ENCODE measurements around the gene TNP1.

The TNP1 gene

GRCh38 chr2:216859944-216860343 is at the start of gene TNP1:
TNP1 (minus strand) TSS chr2:216860064; CDS start chr2:216860034, 30 bp downstream.
- Histone ChIP-seq H3K36me3 (ENCODE audit: insufficient read depth) (no peaks in the 10 kb centered on the region), H4K20me1 (ENCODE audit: insufficient read depth) (no peaks in the 10 kb centered on the region), H3K4me1 (ENCODE audit: low read depth, poor library complexity, severe bottlenecking) (no peaks in the 10 kb centered on the region), H3K4me2 (no peak within 1 kb of the TSS), H3K79me2 (ENCODE audit: insufficient read depth, low read depth) (no peaks in the 10 kb centered on the region), H3K27me3 (ENCODE audit: insufficient read depth, low read depth) (no peaks in the 10 kb centered on the region), H3K4me3 (IDR thresholded peaks at IDR 0.05; ENCODE audit: insufficient read depth, low read depth, low read length) (no peak within 1 kb of the TSS), H2AFZ (ENCODE audit: low read depth) (no peak within 1 kb of the TSS), H3K27ac (no peak within 1 kb of the TSS), H3K9ac (no peak within 1 kb of the TSS)
- TF ChIP-seq, protein P1, sequence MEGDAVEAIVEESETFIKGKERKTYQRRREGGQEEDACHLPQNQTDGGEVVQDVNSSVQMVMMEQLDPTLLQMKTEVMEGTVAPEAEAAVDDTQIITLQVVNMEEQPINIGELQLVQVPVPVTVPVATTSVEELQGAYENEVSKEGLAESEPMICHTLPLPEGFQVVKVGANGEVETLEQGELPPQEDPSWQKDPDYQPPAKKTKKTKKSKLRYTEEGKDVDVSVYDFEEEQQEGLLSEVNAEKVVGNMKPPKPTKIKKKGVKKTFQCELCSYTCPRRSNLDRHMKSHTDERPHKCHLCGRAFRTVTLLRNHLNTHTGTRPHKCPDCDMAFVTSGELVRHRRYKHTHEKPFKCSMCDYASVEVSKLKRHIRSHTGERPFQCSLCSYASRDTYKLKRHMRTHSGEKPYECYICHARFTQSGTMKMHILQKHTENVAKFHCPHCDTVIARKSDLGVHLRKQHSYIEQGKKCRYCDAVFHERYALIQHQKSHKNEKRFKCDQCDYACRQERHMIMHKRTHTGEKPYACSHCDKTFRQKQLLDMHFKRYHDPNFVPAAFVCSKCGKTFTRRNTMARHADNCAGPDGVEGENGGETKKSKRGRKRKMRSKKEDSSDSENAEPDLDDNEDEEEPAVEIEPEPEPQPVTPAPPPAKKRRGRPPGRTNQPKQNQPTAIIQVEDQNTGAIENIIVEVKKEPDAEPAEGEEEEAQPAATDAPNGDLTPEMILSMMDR (conservative IDR thresholded peaks at IDR 0.05; ENCODE audit: low read depth, low read length) = no peak

- H3K4me2 ChIP-seq = no peak overlapping the region
Observed at GRCh38 chr2:216908300-216908699, 48.4 kb upstream of the TNP1 start.

DNA sequence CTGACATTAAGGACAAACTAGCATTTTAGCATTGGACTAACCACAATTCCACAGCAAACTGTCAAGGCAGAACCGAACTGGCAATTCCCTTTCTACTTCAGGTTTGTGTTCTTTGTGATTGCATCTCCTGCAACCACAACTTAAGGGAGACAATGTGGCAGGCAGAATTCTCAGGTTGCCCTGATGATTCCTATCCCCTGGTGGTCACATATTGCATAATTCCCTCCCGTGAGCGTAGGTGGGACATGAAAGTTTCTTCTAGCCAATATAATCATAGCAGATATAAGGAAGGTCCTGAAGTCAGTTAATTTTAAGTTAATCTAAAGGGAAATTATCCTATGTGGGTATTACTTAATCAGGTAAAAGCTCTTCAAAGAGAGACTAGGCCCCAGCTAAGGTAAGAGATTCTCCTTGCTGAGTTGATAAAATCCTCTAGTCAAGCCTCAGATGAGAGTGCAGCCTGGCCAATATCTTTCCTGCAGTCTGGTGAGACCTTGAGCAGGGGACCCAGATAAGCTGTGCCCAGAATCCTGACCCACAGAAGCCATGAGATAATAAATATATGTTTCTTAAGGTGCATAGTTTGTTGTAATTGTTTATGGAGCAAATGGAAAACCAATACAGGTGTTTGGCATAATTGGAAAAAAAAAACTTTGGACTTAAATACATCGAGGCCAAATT is 45.9 kb upstream of the TNP1 start:
- H3K4me1 ChIP-seq (ENCODE audit: low read depth, poor library complexity, severe bottlenecking) = no peaks in the 10 kb centered on the region
- no peaks in the 10 kb centered on the region for H4K20me1 ChIP-seq (ENCODE audit: insufficient read depth)
- no peak overlapping the region for H2AFZ ChIP-seq (ENCODE audit: low read depth)
- H3K27me3 ChIP-seq (ENCODE audit: insufficient read depth, low read depth) = no peaks in the 10 kb centered on the region
- no peaks in the 10 kb centered on the region for H3K79me2 ChIP-seq (ENCODE audit: insufficient read depth, low read depth)
- H3K27ac ChIP-seq = no peak overlapping the region
- no peak overlapping the region for H3K4me2 ChIP-seq
- TF ChIP-seq, protein P1 (conservative IDR thresholded peaks at IDR 0.05; ENCODE audit: low read depth, low read length) = no peak
- H3K36me3 ChIP-seq (ENCODE audit: insufficient read depth) = no peaks in the 10 kb centered on the region
- no peak overlapping the region for H3K9ac ChIP-seq
- no peak overlapping the region for H3K4me3 ChIP-seq (IDR thresholded peaks at IDR 0.05; ENCODE audit: insufficient read depth, low read depth, low read length)

More at GRCh38 chr2:216908300-216908699, 48.4 kb upstream of the TNP1 start:
- H4K20me1 ChIP-seq (ENCODE audit: insufficient read depth) = no peaks in the 10 kb centered on the region
- no peaks in the 10 kb centered on the region for H3K4me1 ChIP-seq (ENCODE audit: low read depth, poor library complexity, severe bottlenecking)
- H3K4me3 ChIP-seq (IDR thresholded peaks at IDR 0.05; ENCODE audit: insufficient read depth, low read depth, low read length) = no peak overlapping the region
- H3K79me2 ChIP-seq (ENCODE audit: insufficient read depth, low read depth) = no peaks in the 10 kb centered on the region
- H3K27me3 ChIP-seq (ENCODE audit: insufficient read depth, low read depth) = no peaks in the 10 kb centered on the region
- H3K36me3 ChIP-seq (ENCODE audit: insufficient read depth) = no peaks in the 10 kb centered on the region
- no peak overlapping the region for H3K27ac ChIP-seq
- TF ChIP-seq, protein P1 (conservative IDR thresholded peaks at IDR 0.05; ENCODE audit: low read depth, low read length) = no peak
- no peak overlapping the region for H3K9ac ChIP-seq
- H2AFZ ChIP-seq (ENCODE audit: low read depth) = no peak overlapping the region

DNA sequence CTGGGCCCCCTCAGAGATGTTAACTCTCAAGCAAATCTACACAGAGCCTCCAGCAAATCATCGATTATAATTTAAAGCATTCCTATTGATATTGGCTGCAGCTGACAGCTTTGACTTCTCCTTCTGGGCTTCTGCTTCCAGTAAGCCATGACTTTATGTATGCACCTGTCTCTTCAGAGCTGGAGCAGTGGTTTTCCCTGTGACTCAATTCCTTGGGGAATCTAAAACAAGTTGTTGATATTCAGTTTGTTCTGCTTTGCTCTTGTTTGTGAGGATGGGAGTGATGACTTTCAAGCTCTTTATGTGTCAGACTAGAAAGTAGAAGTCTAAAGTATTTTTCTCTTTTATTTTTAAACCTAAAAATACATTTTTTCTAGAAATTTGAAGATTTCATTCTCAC is 45.1 kb upstream of the TNP1 start:
- no peaks in the 10 kb centered on the region for H3K36me3 ChIP-seq (ENCODE audit: insufficient read depth)
- no peak overlapping the region for H2AFZ ChIP-seq (ENCODE audit: low read depth)
- H3K27ac ChIP-seq = no peak overlapping the region
- no peak overlapping the region for H3K9ac ChIP-seq
- no peaks in the 10 kb centered on the region for H4K20me1 ChIP-seq (ENCODE audit: insufficient read depth)
- no peaks in the 10 kb centered on the region for H3K4me1 ChIP-seq (ENCODE audit: low read depth, poor library complexity, severe bottlenecking)
- no peaks in the 10 kb centered on the region for H3K79me2 ChIP-seq (ENCODE audit: insufficient read depth, low read depth)
- no peak overlapping the region for H3K4me2 ChIP-seq
- H3K27me3 ChIP-seq (ENCODE audit: insufficient read depth, low read depth) = no peaks in the 10 kb centered on the region
- TF ChIP-seq, protein P1 (conservative IDR thresholded peaks at IDR 0.05; ENCODE audit: low read depth, low read length) = no peak
- H3K4me3 ChIP-seq (IDR thresholded peaks at IDR 0.05; ENCODE audit: insufficient read depth, low read depth, low read length) = no peak overlapping the region
